NCI-H187 (cell line): ENCODE results near the gene NSMF.

Experiments used
- DNase-seq, 2 experiments: peaks; one replicate each; lab custom pipeline; 2025; lab: John Stamatoyannopoulos, UW

NSMF gene

DNA sequence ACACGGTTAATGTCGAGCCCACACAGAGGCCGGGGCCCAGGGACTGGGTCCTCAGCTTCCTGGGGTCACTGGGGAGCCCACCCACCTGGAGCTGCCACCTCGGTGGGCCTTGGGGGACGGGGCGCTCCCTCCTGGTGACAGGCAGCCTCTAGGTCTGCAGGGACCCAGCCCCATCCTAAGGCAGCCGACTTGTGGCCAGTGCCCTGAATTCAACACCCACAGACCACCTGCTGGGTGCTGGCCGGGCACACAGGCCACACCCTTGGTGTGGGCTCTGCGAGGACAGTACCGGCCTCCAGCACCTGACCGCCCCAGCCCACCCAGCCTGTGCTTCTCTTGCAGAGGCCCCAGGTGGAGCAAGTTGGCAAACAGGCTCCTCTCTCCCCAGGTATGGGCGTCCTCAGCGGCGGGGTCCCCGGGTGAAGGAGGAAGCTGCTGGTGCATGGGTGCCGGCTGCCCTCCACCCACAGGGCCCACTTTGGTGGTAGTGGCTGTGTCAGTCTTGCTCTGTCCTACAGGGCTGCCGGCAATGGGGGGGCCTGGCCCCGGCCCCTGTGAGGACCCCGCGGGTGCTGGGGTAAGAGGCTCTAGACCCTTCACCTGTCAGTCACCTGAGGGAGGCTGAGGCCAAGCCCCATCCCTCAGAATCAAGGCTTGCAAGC lies 26.3 kb downstream of the NSMF start:
- DNase-seq, result no peak

- DNase-seq, result no peak
Measured at GRCh38 chr9:137431416-137431931, 27.7 kb downstream of the NSMF start.

DNA sequence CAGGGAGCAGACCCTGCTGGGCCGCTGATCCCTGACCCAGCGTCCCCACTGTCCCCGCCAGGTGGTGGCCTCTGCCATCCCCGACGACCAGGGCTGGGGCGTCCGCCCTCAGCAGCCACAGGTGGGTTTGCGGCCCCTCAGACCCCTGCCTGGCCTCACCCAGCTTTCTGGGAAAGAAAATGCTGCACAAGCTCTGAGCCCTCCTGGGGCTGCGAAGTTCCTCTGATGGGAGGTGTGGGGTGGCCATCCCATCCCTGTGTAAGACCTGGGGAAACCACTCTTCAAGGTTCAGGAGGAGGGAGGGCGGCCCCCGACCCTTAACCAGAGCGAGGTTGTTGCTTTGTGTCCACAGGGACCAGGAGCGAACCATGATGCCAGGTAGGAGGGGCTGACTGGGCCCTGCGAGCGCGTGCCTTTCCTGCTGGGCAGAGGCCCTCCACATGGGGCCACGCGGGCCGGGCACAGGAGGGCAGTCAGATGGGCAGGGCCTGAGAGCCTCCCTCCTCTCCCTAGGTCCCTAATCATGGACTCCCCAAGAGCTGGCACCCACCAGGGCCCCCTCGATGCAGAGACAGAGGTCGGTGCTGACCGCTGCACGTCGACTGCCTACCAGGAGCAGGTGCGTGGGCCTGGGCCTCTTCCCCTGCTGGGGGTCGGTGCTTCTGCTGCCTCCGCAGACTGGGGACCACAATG lies 28.3 kb downstream of the NSMF start:
- DNase-seq, result no peak

DNA sequence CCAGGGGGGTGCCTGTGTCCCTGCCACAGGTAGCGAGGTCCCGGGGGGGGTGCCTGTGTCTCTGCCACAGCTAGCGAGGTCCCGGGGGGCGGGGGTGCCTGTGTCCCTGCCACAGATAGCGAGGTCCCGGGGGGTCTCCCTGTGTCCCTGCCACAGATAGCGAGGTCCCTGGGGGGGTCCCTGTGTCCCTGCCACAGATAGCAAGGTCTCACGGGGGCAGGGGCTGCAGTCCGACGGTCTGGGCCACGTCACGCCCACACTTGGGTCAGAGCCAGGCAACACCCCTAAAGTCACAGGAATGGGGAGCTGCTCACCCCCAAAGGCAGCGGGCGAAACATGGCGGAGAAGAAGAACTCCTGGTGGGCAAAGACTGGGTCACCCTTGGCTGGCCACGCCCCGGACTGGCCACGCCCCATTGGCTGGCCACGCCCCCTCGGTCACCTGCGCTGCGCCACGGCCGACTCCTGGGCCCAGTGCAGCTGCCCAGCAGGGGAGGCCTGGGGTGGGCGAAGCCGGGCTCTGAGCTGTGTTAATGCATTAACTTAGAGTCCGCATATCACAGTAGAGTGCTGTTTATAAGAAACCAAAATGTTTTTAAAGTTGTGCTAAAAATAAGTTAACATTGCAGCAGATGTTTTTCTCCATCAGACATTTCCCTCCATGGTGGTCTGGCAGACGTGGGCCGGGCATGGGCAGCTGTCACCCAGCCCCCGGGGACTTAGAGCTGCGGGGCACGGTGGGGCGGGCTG lies 29.0 kb downstream of the NSMF start:
- DNase-seq, result peak; percentile 17 to 24

- DNase-seq, result no peak
Measured at GRCh38 chr9:137429546-137429890, 29.6 kb downstream of the NSMF start.

- no peak for DNase-seq
Measured at GRCh38 chr9:137428841-137429545, 30.1 kb downstream of the NSMF start.

GRCh38 chr9:137428311-137428630 lies 30.9 kb downstream of the NSMF start:
- no peak for DNase-seq

DNA sequence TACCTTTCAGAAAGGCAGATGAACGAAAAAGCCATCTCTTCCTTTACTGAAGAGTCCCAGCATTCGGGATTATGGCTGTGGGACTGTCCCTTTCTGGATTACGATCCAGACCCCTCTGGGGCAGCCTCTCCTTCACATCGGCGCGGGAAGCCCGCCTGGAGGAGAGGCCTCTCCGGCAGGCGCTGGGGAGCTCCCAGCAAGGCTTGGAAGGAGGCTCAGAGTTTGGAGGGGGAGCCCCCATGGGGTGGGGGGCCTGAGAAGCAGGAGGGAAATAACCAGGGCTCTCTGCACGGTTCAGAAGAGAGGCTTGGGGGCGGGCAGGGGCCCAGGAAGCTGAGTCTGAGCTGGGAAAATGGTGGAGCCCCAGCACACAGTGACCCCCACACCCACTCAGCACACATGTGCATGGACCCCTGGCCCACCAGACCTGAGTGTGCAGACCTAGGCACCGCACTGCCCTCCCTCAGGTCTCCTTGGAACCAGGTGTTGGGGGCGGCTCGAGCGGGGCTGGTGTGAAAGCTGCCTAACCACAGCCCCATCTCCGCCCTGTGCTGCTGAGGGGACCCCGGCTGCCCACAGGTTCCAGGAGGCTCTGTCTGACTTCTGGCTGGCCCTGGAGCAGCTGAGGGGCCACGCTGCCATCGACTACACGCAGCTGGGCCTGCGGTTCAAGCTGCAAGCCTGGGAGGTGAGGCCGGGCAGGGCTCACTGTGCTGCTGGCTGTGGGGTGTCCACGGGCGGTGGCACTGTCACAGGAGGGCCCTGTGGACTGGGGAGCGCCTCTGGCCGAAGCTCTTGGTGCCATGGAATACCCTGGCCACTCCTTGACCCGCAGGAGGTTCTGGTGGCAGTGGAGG lies 31.5 kb downstream of the NSMF start:
- no peak for DNase-seq

- DNase-seq, result no peak
Measured at GRCh38 chr9:137426018-137426681, 33.0 kb downstream of the NSMF start.

- no peak for DNase-seq
Measured at GRCh38 chr9:137423514-137424291, 35.4 kb downstream of the NSMF start.

GRCh38 chr9:137422604-137423513 lies 36.3 kb downstream of the NSMF start, which contains the start of the genes EXD3 and NOXA1:
Gene EXD3 (minus strand): TSS chr9:137423162. CDS start chr9:137395357, 27,805 bp downstream.
Gene NOXA1 (plus strand): TSS chr9:137423393. CDS start chr9:137423530, 137 bp downstream.
- DNase-seq, result peak; percentile 60 to 80

DNA sequence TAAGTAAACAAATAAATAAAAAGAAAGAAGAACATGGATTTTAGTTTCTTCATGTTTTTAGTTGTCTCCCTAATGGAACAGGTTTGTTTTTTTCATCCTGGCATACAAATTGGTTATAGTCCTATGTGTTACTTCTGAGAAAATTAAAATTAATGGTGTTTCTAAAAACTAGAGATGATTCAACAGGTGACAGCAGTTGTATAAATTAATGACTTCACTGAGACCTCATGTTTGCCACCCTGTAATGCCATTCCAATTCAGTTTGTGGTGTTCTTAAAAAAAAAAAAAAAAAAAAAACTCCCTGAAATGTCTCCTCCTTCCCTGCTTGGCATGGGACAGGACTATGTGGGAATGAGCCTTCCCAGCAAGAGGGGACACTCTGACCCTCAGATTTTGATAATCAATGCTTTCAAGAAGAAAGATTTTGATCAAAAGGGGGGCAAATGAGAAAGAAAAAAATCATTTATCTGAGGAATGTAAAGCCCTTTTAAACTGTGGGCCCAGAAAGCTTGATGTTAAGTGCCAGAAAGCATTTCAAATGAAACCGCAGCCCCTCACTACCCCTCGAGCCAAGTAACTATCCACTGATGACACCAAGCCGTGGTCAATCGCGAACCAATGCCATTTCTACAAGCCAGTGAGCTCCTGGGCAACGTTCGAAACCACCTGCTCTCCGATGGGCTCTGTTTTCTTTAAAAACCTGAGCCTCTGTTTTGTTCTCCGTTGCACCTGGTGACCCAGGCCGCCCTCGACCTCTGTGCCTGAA lies 37.1 kb downstream of the NSMF start:
- no peak for DNase-seq

DNA sequence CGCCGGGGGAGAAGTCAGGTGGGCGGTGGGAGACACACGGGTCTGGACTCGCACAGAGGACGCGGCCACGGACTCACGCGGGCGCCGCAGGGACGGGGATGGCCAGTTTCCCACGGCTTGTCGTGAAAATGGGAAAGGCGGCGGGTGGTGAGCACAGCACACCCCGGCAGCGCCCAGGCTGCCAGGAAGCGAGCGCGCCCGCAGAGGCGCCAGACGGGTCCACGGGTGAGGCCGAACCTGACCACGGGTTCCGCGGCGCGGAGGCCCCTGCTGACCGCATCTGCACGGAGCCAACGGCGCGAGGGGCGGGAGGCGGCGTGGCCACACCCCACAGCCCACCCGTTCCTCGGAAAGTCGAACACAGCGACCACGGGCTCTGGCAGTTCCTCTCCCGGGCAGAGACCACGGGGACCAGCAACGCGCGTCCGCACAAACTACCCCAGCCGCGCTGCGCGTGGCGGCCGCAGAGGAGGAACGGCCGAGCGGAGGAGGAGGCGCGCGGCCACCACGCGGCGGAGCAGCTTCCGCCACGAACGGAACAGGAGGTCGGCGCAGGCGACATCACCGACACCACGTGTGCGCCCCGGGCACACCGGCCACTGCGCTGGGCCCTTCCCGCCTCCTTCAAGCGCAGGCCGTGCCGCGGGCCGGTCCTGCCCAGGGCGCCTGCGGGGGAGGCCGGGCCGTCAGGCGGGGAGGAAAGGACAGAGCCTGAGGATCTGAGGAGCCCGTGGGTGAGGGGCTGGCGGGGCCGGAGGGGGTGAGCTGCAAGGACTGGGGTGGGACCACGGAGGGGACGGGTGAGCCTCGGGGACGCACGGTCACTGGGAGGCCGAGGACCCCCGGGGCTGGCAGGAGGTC lies 41.7 kb downstream of the NSMF start:
- DNase-seq, result no peak

DNA sequence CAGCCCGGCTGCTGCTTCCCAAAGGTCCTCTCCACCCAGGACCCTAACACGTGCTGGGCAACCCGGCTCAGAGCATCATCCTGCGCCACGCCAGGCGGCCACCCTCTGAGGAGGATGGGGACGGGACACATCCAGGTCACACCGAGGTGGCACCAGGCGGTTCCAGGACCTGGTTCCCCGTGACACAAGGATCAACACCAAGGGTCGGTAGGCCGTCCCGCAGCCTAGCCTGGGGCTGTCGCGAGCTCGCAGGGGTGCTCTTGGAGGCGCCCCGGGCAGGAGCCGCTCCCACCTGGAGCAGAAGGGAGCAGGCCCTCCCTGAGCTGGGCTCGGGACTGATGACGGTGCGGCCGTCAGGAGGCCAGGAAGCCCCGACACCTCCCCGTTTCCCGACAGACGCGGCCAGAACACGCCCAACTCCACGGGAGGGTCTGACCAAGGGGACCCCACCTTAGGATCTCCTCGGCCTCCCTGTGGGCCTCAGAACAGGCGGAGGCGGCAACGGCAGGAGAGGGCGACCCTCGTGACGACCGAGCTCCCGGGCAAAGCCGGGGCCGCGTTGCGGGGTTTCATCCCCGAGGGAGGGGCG lies 42.5 kb downstream of the NSMF start:
- DNase-seq, result no peak

GRCh38 chr9:137416006-137416562 lies 43.0 kb downstream of the NSMF start:
- DNase-seq, result no peak

DNA sequence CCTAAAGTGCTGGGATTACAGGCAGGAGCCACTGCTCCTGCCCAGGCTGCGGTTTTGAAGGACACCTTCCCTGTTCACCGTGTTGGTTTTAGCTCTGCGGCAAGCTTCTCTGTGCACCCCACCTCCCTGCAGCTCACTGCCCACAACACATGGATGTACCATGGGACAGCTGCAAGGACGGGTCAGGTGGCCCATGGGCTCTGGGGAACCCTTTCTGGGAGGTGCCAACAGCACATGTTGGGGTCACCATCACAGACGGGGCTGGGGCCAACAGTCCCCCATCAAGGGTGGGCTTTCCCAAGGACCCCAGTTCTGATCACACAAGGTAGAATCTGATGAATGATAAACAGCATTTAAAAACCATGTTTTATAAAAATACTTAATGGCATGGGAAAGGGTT lies 43.7 kb downstream of the NSMF start:
- no peak for DNase-seq
